Measurements from ENCODE around the gene LAX1.

LAX1 gene, protein sequence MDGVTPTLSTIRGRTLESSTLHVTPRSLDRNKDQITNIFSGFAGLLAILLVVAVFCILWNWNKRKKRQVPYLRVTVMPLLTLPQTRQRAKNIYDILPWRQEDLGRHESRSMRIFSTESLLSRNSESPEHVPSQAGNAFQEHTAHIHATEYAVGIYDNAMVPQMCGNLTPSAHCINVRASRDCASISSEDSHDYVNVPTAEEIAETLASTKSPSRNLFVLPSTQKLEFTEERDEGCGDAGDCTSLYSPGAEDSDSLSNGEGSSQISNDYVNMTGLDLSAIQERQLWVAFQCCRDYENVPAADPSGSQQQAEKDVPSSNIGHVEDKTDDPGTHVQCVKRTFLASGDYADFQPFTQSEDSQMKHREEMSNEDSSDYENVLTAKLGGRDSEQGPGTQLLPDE

GRCh38 chr1:203765029-203765837, at the start of gene LAX1:
Gene LAX1 (plus strand): TSS chr1:203765183. CDS start chr1:203765566, 383 bp downstream.
- in situ Hi-C loops (cut with MboI; ENCODE audit: low sequenced_read_pairs, unreplicated experiment), result no loop called here
- DNase-seq (ENCODE audit: low spot score), result peak; percentile 61
- no peak for TF ChIP-seq CTCF (IDR thresholded peaks at IDR 0.05; ENCODE audit: borderline replicate concordance, control extremely low read depth, extremely low read depth, insufficient read depth, missing control alignments)

DNA sequence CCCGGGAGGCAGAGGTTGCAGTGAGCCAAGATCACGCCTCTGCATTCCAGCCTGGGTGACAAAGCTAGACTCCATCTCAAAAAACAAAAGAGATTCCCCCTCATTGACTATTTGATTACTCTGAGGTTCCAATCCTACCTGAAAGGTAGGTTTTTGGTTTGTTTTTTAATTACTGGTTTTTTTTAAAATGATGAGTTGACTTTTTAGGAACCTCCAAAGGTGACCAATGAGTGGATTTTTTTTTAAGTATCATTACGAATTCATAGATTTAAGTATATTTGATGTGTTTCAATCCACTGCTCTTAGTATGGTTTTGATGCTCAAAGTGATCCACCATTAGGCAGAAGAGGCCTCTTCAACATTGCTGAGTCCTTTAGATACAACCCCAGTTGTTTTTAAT, 47.9 kb upstream of the LAX1 start:
- no peak for DNase-seq (ENCODE audit: low spot score)
- in situ Hi-C loops (cut with MboI; ENCODE audit: low sequenced_read_pairs, unreplicated experiment), result loop anchor here (25.0 kb wide), 1 partner anchor 355 kb away; the partner anchor contains the start of gene FMOD
- TF ChIP-seq CTCF (IDR thresholded peaks at IDR 0.05; ENCODE audit: borderline replicate concordance, control extremely low read depth, extremely low read depth, insufficient read depth, missing control alignments), result no peak

GRCh38 chr1:203720242-203720641, 44.7 kb upstream of the LAX1 start:
- in situ Hi-C loops (cut with MboI; ENCODE audit: low sequenced_read_pairs, unreplicated experiment), result loop anchor here (25.0 kb wide), 1 partner anchor 358 kb away; the partner anchor contains the start of gene FMOD
- no peak for DNase-seq (ENCODE audit: low spot score)

GRCh38 chr1:203722909-203723308, 42.1 kb upstream of the LAX1 start:
- no peak for TF ChIP-seq CTCF (IDR thresholded peaks at IDR 0.05; ENCODE audit: borderline replicate concordance, control extremely low read depth, extremely low read depth, insufficient read depth, missing control alignments)
- DNase-seq (ENCODE audit: low spot score), result no peak
- in situ Hi-C loops (cut with MboI; ENCODE audit: low sequenced_read_pairs, unreplicated experiment), result loop anchor here (25.0 kb wide), 1 partner anchor 361 kb away; the partner anchor contains the start of gene FMOD

More at GRCh38 chr1:203720242-203720641, 44.7 kb upstream of the LAX1 start:
- TF ChIP-seq CTCF (IDR thresholded peaks at IDR 0.05; ENCODE audit: borderline replicate concordance, control extremely low read depth, extremely low read depth, insufficient read depth, missing control alignments), result no peak

DNA sequence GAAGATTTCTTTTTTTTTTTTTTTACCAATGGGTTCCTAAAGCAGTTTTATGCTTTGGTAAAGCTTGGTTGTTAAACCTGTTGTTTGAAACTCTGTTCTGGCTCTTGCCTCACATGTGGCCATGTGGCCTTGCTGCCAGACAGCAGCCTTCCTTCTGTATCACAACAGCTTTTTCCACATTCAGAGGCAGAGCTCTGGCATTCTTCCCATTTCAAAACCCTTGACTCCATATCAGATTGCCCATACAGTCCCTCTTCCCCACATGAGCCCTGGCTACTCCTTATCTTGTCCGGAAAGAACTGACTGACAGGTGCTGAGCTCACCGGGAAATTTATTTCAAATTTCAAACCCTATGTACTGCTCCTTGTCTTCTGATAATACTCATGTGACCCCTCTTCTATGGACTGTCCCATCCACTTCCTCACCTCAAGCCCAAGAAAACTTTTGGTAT, 38.5 kb upstream of the LAX1 start:
- no peak for TF ChIP-seq CTCF (IDR thresholded peaks at IDR 0.05; ENCODE audit: borderline replicate concordance, control extremely low read depth, extremely low read depth, insufficient read depth, missing control alignments)
- in situ Hi-C loops (cut with MboI; ENCODE audit: low sequenced_read_pairs, unreplicated experiment), result no loop called here
- DNase-seq (ENCODE audit: low spot score), result no peak
